H1 (cell line): ENCODE measurements around the gene NBAS. TPM values are rescaled to one million over a fixed set of nuclear protein-coding genes. Genes with fewer than 3 reads are reported as not detected.

Source experiments
- HDAC2 ChIP-seq, 2 experiments: fragments of 300-600 bp in 1 of 2; sonication (generic) in 1 of 2; IDR thresholded peaks; 2 replicates each; pipeline ENCODE4 v1.6.1; 2011 to 2012; ENCODE audit warnings: low read depth in 2 of 2, low read length in 2 of 2, mild to moderate bottlenecking in 2 of 2, moderate library complexity in 2 of 2, borderline replicate concordance in 1 of 2, inconsistent platforms in 1 of 2
- JUN ChIP-seq: IDR thresholded peaks from 2 replicates; pipeline ENCODE4 v1.6.1; 2011; ENCODE audit warnings: low read depth, mild to moderate bottlenecking, improper control_type of control experiment, low read length
- RAD21 ChIP-seq, 2 experiments: IDR thresholded peaks in 1 of 2; conservative IDR thresholded peaks in 1 of 2; 2 replicates each; pipeline ENCODE4 v1.6.1; 2011; ENCODE audit warnings: low read depth in 2 of 2, low read length in 2 of 2, improper control_type of control experiment in 1 of 2, inconsistent platforms in 1 of 2, mild to moderate bottlenecking in 1 of 2, moderate library complexity in 1 of 2
- polyA plus RNA-seq, 7 experiments: library from polyadenylated mRNA; depleted of rRNA in 3 of 7; stranded (reverse) in 5 of 7; unstranded in 2 of 7; fragments of >200 nt in 5 of 7; fragments of 200-250 nt in 2 of 7; gene quantifications; 1 replicate in 5 of 7; 2 replicates in 1 of 7; 4 replicates in 1 of 7; pipeline versions ENCODE4 v1.2.1 to v1.2.3, GENCODE V29; 2011 to 2013; ENCODE audit warnings: missing spikeins in 2 of 7, mixed read lengths in 2 of 7
- total RNA-seq: library from RNA; stranded (reverse); fragmentation: NEBNext Ultra II Directional; extraction: Animal tissue kit (Norgen Biotek cat#: 25700); gene quantifications from 2 replicates; pipeline ENCODE4 v1.2.1, GENCODE V29; 2021

NBAS gene
- total and polyA plus RNA-seq, 2 of the 8 experiments (the other 6 are each of a cell fraction or from before 2014, with no cell fraction given), result 19.6 to 34.8 TPM

DNA sequence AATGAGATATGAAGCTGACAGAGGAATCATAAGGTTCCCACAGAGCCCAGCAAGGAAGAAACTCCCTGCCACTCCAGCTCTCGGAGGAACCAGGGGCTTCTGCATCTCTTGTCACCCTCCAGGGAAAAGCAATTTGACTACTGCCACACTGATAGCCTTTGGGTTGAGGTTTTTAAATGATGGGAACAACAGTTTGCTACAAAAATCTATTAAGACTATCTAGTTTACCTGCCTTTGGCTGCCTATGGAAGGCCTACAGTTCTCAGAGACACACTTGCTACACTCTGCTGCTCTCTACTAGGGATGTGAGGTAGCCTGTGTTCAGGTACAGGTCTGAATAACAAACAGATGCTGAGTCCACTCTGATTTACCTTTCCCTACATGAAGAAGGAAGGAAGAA is 161.9 kb downstream of the NBAS start (continued):
- TF ChIP-seq RAD21 (IDR thresholded peaks at IDR 0.05 in 1 of 2, conservative IDR thresholded peaks at IDR 0.05 in 1 of 2; ENCODE audit: low read depth in 2 of 2, low read length in 2 of 2) (no peak), JUN (no peak), HDAC2 (IDR thresholded peaks at IDR 0.05; ENCODE audit: borderline replicate concordance in 1 of 2, low read depth in 2 of 2, low read length in 2 of 2) (no peak)
